ENCODE measurements around the gene SLC9C2. TPM values are rescaled to one million over a fixed set of nuclear protein-coding genes. Genes with fewer than 3 reads are reported as not detected.
A peak's percentile ranks its signal among the peaks of the same experiment; 100 is the strongest.

Gene SLC9C2
- total RNA-seq, 1 experiment from 2014 or later: not detected

GRCh38 chr1:173476665-173477285 lies 126.1 kb downstream of the SLC9C2 start (continued):
- TF ChIP-seq ZNF416 (CRISPR knock-in tag; IDR thresholded peaks at IDR 0.05) (peak; percentile 33; the same call in 1 of the 2 replicates), ZNF281 (CRISPR knock-in tag; IDR thresholded peaks at IDR 0.05) (no peak), ATF3 (CRISPR knock-in tag; conservative IDR thresholded peaks at IDR 0.05) (no peak), SOX15 (CRISPR knock-in tag; IDR thresholded peaks at IDR 0.05) (no peak), NFATC4 (CRISPR knock-in tag; IDR thresholded peaks at IDR 0.05) (no peak), NFE2L1 (CRISPR knock-in tag; IDR thresholded peaks at IDR 0.05) (peak; percentile 57; the same call in 1 of the 2 replicates), AFF4 (CRISPR knock-in tag; IDR thresholded peaks at IDR 0.05; ENCODE audit: borderline replicate concordance) (no peak), ZSCAN18 (CRISPR knock-in tag; IDR thresholded peaks at IDR 0.05) (no peak), FOXK1 (CRISPR knock-in tag; IDR thresholded peaks at IDR 0.05) (peak; percentile 51; the same call in 1 of the 2 replicates), NFYB (CRISPR knock-in tag; conservative IDR thresholded peaks at IDR 0.05; ENCODE audit: low read depth) (peak; percentile 59), FOXJ3 (CRISPR knock-in tag; IDR thresholded peaks at IDR 0.05; ENCODE audit: borderline replicate concordance) (no peak), TEAD4 (CRISPR knock-in tag; IDR thresholded peaks at IDR 0.05) (0 out of 2 replicates have a peak, but pooled peaks have one; percentile 45)
- TF ChIP-seq, protein P1, sequence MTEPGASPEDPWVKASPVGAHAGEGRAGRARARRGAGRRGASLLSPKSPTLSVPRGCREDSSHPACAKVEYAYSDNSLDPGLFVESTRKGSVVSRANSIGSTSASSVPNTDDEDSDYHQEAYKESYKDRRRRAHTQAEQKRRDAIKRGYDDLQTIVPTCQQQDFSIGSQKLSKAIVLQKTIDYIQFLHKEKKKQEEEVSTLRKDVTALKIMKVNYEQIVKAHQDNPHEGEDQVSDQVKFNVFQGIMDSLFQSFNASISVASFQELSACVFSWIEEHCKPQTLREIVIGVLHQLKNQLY (CRISPR knock-in tag; IDR thresholded peaks at IDR 0.05): no peak
- TF ChIP-seq, protein P2, sequence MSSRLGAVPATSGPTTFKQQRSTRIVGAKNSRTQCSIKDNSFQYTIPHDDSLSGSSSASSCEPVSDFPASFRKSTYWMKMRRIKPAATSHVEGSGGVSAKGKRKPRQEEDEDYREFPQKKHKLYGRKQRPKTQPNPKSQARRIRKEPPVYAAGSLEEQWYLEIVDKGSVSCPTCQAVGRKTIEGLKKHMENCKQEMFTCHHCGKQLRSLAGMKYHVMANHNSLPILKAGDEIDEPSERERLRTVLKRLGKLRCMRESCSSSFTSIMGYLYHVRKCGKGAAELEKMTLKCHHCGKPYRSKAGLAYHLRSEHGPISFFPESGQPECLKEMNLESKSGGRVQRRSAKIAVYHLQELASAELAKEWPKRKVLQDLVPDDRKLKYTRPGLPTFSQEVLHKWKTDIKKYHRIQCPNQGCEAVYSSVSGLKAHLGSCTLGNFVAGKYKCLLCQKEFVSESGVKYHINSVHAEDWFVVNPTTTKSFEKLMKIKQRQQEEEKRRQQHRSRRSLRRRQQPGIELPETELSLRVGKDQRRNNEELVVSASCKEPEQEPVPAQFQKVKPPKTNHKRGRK (CRISPR knock-in tag; IDR thresholded peaks at IDR 0.05; ENCODE audit: borderline replicate concordance): no peak
- TF ChIP-seq, protein P3, sequence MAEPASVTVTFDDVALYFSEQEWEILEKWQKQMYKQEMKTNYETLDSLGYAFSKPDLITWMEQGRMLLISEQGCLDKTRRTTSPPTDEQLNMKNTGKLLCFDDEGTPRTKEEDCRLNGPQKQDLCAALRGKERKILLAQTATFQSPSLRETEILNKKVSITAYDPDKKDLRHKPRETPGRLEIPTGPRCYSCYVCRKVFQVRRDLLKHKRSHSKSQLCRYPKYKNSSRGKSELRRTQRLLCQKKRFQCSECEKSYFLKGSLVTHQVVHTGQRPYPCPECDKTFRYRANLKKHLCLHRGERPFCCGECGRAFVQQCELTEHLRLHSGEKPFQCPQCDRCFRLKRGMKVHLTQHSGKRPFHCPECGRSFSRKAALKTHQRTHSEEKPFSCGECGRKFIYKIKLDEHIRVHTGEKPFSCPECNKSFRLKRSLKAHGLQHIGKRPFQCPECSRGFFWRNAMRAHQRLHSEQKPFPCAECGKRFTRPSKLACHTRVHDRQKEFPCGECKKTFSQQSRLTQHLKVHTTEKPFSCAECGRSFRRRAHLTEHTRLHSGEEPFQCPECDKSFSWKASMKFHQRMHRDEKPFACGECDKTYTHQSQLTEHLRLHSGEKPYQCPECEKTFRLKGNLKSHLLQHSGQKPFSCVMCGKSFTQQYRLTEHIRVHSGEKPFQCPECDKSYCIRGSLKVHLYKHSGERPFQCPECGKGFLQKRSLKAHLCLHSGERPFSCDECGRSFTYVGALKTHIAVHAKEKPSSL (CRISPR knock-in tag; conservative IDR thresholded peaks at IDR 0.05): no peak
